Measurements from ENCODE around the gene ZNF567. TPM values are rescaled to one million over a fixed set of nuclear protein-coding genes. Genes with fewer than 3 reads are reported as not detected.
"Not testable (repeated sequence)": the region's sequence is repeated elsewhere in the genome, so short reads cannot be mapped to it uniquely, and the experiment has no call there.

ZNF567 gene
- polyA plus RNA-seq, 2 of the 4 experiments (the other 2 are of a cell fraction), result 7.9 to 19.0 TPM

DNA sequence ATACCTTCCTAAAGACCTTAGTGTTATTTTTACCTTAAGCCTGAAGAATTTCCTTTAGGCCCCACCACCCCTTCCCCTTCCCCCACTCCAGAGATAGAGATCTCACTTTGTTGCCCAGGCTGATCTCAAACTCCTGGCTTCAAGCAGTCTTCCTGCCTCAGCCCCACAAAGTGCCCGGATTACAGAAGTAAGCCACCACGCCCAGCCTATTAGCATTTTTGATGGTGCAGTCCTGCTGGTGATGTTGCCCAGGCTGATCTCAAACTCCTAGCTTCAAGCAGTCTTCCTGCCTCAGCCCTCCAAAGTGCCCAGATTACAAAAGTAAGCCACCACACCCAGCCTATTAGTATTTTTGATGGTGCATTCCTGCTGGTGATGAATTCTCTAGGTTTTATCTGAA, 22.0 kb downstream of the ZNF567 start:
- DNase-seq (ENCODE audit: low read depth in 1 of 2, low spot score in 1 of 2), result no peak
- no peak for TF ChIP-seq CHD4 (IDR thresholded peaks at IDR 0.05; ENCODE audit: borderline replicate concordance)
- no peak for TF ChIP-seq ESRRA (IDR thresholded peaks at IDR 0.05; ENCODE audit: borderline replicate concordance, low read length)
- TF ChIP-seq FOSB (CRISPR knock-in tag; IDR thresholded peaks at IDR 0.05), result no peak
- no peak for TF ChIP-seq ZFP36 (IDR thresholded peaks at IDR 0.05; ENCODE audit: borderline replicate concordance, partially characterized antibody)
- TF ChIP-seq ZNF302 (CRISPR knock-in tag; IDR thresholded peaks at IDR 0.05), result no peak
- TF ChIP-seq MAX (IDR thresholded peaks at IDR 0.05), result no peak
- TF ChIP-seq, protein P1, sequence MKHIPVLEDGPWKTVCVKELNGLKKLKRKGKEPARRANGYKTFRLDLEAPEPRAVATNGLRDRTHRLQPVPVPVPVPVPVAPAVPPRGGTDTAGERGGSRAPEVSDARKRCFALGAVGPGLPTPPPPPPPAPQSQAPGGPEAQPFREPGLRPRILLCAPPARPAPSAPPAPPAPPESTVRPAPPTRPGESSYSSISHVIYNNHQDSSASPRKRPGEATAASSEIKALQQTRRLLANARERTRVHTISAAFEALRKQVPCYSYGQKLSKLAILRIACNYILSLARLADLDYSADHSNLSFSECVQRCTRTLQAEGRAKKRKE (CRISPR knock-in tag; IDR thresholded peaks at IDR 0.05; ENCODE audit: low read depth), result no peak
- TF ChIP-seq TFCP2L1 (CRISPR knock-in tag; IDR thresholded peaks at IDR 0.05), result no peak
- H3K4me1 ChIP-seq, result no peaks in the 10 kb centered on the region
- no peak overlapping the region for H3K27ac ChIP-seq
- ChIA-PET POLR2A (no interaction called here), CTCF (no interaction called here)
- WGBS (ENCODE audit: missing lambda C conversion rate), result 95% methylated on average over 2 of the region's 2 CpGs
- FAIRE-seq, result no peak
- no peak for ATAC-seq
- peaks cover 99% of the 10 kb centered on the region for H3K9me3 ChIP-seq
- H3K4me3 ChIP-seq, result no peak overlapping the region
- no peak overlapping the region for H3K4me2 ChIP-seq

DNA sequence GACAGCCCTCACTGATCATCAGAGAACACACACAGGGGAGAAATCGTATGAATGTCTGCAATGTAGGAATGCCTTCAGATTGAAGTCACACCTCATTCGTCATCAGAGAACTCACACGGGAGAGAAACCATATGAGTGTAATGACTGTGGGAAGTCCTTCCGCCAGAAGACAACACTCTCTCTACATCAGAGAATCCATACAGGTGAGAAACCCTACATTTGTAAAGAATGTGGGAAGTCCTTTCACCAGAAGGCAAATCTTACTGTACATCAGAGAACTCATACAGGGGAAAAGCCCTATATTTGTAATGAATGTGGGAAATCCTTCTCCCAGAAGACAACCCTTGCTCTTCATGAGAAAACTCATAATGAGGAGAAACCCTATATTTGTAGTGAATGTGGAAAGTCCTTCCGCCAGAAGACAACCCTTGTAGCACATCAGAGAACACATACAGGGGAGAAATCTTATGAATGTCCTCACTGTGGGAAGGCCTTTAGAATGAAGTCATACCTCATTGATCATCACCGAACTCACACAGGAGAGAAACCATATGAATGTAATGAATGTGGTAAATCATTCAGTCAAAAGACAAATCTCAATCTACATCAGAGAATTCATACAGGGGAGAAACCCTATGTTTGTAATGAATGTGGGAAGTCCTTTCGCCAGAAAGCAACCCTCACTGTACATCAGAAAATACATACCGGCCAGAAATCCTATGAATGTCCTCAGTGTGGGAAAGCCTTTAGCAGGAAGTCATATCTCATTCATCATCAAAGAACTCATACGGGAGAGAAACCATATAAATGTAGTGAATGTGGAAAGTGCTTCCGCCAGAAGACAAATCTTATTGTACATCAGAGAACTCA, 32.5 kb downstream of the ZNF567 start:
- peak in 1 of 2 experiments; percentile 59 for DNase-seq (ENCODE audit: low read depth in 1 of 2, low spot score in 1 of 2)
- Histone ChIP-seq H3K4me1 (no peaks in the 10 kb centered on the region), H3K9me3 (peaks cover 100% of the 10 kb centered on the region), H3K27ac (no peak overlapping the region), H3K4me3 (no peak overlapping the region), H3K4me2 (no peak overlapping the region)
- FAIRE-seq, result peak; percentile 97
- TF ChIP-seq REST (IDR thresholded peaks at IDR 0.05) (no peak), POLR2A (IDR thresholded peaks at IDR 0.05; ENCODE audit: low read length) (no peak), NPAS2 (CRISPR knock-in tag; IDR thresholded peaks at IDR 0.05; ENCODE audit: borderline replicate concordance) (no peak), TFCP2L1 (CRISPR knock-in tag; IDR thresholded peaks at IDR 0.05) (0 out of 2 replicates have a peak, but pooled peaks have one; percentile 5), JUN (IDR thresholded peaks at IDR 0.05) (0 out of 5 replicates have a peak, but pooled peaks of 1 of the 2 experiments have one; percentile 21), HEYL (CRISPR knock-in tag; IDR thresholded peaks at IDR 0.05) (no peak), ZC3H11A (IDR thresholded peaks at IDR 0.05) (no peak), BCL3 (IDR thresholded peaks at IDR 0.05) (no peak; the same call in 2 of the 3 replicates), PBX3 (IDR thresholded peaks at IDR 0.05) (no peak), ZSCAN20 (CRISPR knock-in tag; IDR thresholded peaks at IDR 0.05) (no peak), KDM1A (IDR thresholded peaks at IDR 0.05; ENCODE audit: low read depth) (no peak), GATA3 (IDR thresholded peaks at IDR 0.05; ENCODE audit: borderline replicate concordance) (peak; percentile 82; the same call in 1 of the 2 replicates), SREBF2 (IDR thresholded peaks at IDR 0.05) (no peak), MAX (IDR thresholded peaks at IDR 0.05) (peak; percentile 9; the same call in 1 of the 2 replicates), ZNF302 (CRISPR knock-in tag; IDR thresholded peaks at IDR 0.05) (no peak), HOXB5 (CRISPR knock-in tag; IDR thresholded peaks at IDR 0.05) (no peak)
- TF ChIP-seq, protein P2, sequence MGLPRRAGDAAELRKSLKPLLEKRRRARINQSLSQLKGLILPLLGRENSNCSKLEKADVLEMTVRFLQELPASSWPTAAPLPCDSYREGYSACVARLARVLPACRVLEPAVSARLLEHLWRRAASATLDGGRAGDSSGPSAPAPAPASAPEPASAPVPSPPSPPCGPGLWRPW (IDR thresholded peaks at IDR 0.05), result peak; percentile 75; the same call in 1 of the 2 replicates
- POLR2A ChIA-PET, result no interaction called here
- ATAC-seq, result no peak
- CTCF ChIA-PET, result no interaction called here
- WGBS (ENCODE audit: missing lambda C conversion rate), result 92% methylated on average over 10 of the region's 10 CpGs

GRCh38 chr19:36736166-36736565, 48.8 kb downstream of the ZNF567 start:
- 42% methylated on average over 9 of the region's 9 CpGs for WGBS (ENCODE audit: missing lambda C conversion rate)

More at GRCh38 chr19:36736166-36736565, 48.8 kb downstream of the ZNF567 start:
- DNase-seq (ENCODE audit: low read depth in 1 of 2, low spot score in 1 of 2); H3K4me2 ChIP-seq; ATAC-seq; H3K4me1 ChIP-seq; H3K4me3 ChIP-seq; H3K27ac ChIP-seq; POLR2A ChIA-PET; FAIRE-seq: not testable (repeated sequence)
- H3K9me3 ChIP-seq, result peaks cover 99% of the 10 kb centered on the region
- CTCF ChIA-PET, result interaction anchor here (1.2 kb wide), 1 partner anchor 49 kb away, joined by 3 read pairs; no protein-coding TSS in a partner anchor

Measured in A549 (cell line).